GM18868 (cell line): ENCODE results near the gene MSX2.

ENCODE experiments used
- ATAC-seq: cut with Tn5 transposase; IDR thresholded peaks from one replicate; pipeline ENCODE4 v1.9.1; 2021; ENCODE audit warnings: mild to moderate bottlenecking, moderate library complexity; ENCODE audit not compliant: unreplicated experiment

Gene MSX2

DNA sequence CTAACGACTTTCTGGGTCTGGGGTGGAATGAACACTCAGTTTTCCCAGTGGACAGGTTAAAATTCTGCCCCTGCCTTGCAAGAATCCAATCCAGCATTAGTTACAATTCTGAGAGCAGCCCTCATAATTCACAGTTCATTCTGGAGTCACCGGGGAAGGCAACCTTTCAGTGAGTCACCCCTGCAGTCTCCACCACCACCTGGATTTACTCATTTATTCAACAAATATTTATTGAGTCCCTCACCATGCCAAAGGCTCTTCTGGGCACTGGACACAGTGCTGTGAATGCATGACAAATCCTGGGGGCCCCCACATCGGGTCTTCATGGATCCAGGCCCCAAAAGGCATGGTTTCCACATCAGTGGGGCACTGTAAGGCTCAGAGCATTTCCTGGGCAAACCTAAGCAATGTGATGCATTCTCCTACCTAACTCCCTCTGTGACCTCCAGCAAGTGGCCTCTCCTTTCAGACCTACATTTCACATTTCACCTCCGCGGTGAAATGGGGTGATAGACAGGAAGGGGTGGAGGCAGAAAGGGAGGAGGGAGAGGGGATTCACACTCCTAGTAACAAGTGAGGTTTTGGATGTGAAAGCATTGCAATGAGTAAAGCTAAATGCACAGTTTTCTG is 6.4 kb upstream of the MSX2 start:
- ATAC-seq = no peak

DNA sequence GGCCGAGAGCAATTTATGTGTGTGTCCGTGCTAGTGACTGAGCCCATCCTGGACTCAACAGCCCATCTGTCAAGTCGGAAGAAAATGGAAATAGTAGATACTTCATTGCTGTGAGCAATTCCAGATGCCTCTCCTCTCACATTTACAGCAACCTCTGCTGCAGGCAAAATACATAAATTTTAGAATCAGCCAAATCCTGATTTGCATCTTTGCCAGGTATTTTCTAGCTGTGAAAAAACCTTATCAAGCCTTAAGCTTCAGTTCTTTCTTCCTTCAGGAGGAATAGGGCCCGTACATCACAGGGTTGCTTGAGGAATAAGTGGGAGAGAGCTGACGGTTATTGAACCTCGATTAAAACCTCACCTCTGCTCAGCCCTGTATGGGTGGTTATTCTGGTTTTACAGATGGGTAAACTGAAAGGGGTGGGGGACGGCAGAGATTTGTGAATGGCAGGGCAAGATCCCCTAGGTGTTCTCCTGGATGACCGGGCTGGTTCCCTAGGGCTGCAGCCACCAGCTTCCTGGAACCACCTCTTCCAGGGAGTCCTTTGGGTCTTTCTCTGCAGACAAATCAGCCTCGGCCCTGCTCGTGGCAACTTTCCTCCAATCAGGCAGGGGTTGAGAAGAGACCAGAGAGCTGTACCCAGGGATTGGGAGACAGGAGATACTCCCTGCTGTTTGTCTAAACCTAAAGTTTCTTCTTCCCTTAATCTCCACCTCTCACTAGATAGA is 5.3 kb upstream of the MSX2 start:
- no peak for ATAC-seq

DNA sequence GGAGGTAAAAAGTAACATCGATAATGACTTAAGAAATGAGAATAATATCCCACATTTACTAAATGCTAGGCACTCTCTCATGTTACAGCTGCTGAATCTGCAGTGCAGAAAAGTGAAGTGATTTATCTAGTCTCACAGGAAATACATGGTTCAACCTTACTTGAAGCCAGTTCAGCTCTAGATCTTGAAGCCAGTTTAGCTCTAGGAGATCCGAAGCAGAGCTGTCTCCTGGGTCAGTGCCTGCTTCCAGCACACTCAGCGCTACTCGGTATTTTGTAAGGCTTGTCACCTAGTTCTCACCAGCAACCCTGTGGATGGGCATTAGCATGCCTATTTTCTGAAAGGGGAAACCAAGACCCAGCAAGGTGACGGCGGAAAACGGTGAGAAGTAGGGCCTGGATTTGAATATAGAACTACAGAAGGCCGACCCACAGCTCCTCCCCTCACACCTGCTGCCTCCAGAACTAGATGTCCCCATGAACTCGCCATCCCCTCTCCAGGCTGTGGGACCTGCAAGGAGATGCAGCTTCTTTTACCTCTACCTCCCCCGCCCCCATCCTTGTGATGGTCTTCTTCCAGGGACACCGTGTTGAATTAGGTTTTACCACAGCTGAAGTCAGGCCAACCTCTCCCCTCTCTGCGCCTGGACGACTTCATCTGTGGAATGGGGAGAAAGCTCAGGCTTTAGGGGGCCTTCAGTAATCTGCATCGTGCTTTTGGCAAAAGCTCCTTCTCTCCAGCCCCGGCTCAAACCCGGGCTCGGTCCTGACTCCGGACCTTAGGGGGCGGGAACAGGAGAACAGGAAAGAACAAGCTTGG is 4.4 kb upstream of the MSX2 start:
- no peak for ATAC-seq

DNA sequence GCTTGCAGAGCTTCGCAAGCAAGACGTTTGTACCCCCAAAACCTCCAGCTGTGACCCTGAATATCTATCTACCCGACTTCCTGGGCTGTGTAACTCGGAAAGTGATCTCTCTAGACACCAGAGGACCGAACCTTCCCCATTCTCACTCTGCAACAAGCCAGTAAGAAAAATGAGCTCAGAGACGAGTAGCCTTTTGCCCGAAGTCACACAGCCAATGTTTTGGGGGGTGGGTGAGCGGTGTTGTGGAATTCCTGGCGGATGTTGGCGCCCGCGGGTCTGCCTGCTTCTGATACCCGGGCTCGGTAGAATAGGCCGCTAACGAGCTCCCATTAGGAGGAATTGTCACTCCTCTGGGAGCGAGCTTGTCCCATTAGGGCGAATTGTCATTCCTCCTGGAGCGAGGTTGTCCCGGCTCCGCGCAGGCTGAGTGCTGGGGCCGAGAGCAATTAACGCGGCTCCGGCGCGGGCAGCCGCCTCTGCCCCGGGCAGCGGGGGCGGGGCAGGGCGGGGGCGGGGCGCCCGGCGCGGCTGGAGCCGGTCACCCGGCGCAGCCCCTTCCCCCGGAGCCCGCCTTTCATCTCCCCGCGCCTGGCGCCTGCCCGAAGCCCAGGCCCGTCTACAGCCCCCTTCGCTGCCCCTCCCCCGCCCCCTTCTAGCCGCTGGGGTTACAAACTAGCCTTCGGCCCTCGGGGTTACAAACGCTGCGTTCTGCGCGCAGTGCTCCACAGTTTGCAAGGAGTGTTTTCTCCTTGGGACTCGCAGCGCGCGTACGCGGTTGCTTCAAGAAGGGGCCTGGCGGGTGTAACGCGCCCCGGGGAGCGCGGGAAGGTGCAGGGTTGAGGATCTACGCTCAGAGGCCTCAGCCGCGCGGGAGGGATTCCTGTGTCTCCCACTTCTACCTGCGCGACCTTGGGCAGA is 3.5 kb upstream of the MSX2 start:
- ATAC-seq = no peak

DNA sequence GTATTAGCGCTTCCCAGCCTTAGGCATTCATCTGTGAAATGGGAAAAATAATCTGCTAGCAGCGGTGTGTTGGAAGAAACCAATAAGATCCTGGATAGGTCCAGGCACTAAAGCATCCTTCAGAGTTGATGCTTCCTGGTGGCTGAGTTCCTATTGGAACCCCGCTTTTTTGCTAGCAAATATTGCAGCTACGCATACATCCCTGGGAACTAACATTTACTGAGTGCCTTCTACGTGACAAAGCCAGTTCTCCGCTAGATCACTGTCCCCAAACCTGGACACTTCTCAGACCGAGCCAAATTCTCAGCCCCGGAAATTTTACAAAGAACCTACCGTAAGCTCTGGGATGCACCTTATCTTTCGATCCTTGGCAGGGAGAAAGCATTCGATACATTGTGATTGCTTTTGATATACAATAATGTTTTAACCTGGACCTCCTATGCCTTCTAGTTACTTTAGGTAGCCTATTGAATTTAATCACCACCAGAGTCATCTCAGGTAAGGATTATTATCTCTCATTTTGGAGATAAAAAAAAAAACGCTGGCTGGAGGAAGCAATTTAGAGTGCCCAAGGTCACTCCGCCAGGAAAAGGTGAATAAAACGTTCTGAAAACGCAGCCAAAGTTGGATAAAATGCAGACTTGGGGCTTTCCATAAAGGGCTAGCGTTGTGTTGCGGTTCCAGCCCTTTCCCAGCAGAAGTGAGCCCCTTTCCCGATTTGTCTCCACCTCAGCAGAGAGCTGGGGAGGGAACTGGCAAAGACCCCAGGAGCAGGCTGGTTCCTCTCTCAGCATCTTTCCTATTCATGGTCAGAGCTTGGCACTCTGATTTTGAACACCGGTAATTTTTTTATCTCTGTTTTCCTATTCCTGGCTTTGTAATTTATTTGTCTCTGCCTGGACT is 2.6 kb upstream of the MSX2 start:
- ATAC-seq = no peak

DNA sequence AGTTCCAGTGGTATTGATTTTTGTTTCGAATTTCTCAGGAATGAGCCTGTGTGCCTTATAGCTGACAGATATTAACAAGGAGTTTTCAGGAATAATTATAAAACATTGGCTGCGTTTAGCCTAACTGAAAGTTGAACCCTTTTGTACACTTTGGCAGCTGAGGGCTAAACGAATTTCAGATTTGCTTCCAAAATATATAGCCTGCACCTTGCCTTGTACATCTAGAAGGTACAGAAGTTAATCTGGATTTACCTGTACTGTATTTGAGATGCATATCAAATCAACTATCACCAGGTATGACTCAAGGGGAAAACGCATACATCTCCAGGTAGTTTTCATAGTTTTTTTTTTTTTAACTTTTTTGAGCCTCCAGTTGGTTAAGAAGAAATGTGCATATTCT is 1.9 kb upstream of the MSX2 start:
- no peak for ATAC-seq

DNA sequence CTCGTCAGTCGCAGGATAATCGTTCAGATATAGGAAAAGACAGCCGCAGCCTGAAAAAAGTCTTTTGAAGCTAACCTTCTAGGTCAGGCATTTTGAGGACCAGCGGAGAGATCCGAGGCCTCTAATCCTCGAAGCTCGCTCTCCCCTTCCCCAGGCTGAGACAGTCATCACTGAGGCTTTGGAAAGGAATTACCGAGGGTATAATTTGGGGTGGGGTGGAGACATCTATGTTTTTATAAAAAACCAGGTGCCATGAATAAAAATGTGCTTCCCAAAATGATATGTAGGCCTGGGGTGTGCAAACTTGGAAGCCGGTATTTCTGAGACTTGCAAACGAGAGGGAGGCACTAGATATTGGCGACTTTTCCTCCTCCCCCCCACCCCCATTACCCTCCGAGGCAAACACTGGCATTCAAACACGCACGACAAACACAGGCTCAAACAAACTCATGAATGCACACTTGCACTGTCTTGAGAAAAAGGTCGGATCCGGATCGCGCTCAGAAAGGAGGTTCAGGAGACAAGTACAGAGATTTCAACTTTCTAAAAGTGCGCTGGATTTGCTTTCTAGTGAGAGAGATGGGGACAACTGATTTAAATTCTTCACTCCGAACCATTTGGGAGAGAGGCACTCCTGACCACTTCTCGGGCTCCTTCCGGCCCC is 935 bp upstream of the MSX2 start:
- ATAC-seq = no peak

DNA sequence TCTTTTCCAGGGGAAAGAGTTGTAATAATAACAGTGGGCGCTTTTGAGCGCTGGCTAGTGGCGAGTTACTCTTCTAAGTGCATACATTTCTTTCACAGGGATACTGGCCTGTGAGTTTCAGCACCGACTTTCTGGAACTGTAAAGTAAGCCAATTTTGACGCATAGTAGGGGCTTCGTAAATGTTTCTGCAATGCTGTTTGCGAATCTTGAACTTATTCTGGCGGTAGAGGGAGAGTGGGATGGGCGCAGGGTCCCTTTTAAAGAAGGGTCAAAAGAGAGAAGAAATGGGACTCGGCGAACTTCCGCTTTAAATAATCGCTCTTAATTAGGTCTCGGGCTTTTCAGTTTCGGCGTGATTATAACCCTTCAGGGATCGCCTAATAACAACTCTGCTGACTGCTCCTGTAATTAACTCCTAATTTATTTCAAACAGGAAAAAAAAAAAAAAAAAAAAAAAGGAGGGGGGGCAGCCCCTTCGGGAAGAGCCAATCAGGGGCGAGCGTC is 351 bp upstream of the MSX2 start:
- no peak for ATAC-seq

DNA sequence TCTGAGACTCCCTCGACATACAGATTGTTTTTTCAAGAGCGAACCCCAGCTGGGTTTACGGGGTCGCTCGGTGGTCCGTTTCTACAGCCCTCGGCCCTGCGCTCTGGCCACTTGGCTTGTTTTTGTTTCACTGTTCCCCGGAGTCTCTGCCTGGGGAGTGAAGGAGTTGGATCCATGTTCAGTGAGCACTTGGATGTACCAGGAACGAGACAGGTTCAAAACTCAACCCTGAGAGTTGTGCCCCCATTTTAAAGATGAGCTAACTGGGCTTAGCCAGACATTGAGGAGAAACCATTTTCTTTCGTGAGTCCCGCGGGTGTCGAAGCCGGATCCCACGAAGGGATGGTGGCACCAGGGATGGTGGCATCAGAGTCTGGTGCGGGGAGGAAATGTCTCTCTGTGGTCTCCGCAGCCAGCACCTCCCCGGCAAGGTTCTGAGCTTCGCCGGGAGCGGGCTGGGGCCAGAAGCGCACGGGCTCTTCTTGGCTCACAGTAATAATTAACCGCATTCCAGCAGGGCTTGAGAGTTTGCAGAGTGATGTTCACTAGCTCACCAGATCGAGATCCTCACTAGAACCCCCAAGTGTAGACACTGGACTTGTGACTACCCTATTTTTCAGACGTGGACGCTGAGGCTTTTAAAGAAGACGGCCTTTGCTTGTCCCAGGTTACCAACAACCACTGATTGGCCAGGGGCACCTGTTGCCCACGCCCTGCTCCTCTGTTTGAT is 1.0 kb downstream of the MSX2 start:
- no peak for ATAC-seq

DNA sequence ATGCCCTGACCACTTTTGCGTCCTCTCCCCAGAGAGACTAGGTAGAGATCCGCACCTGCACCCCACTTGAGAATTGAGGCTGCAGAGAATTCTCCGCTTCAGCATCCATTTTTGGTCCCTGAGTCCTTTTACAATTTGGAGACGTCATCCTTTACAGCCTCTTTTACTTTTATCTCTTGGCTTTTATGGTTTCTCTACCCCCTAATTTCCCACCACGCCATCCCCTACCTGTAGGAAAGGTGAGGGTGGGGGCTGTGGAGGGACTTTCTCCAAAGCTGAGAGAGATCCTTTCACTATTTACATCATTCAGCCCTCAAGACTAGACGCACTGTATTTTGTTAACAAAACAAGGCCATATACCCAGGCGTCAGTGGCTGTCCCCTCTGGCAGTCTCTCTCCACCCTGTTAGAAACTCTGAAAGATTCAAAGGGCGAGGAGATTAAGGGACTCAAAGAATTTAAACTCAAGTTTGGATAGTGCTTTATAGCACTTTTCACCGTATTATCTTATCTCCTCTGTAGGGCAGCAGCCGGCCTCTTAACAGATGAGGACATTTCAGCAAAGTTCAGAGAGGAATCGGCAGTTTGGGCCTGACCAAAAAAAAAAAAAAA is 1.7 kb downstream of the MSX2 start:
- ATAC-seq = no peak

DNA sequence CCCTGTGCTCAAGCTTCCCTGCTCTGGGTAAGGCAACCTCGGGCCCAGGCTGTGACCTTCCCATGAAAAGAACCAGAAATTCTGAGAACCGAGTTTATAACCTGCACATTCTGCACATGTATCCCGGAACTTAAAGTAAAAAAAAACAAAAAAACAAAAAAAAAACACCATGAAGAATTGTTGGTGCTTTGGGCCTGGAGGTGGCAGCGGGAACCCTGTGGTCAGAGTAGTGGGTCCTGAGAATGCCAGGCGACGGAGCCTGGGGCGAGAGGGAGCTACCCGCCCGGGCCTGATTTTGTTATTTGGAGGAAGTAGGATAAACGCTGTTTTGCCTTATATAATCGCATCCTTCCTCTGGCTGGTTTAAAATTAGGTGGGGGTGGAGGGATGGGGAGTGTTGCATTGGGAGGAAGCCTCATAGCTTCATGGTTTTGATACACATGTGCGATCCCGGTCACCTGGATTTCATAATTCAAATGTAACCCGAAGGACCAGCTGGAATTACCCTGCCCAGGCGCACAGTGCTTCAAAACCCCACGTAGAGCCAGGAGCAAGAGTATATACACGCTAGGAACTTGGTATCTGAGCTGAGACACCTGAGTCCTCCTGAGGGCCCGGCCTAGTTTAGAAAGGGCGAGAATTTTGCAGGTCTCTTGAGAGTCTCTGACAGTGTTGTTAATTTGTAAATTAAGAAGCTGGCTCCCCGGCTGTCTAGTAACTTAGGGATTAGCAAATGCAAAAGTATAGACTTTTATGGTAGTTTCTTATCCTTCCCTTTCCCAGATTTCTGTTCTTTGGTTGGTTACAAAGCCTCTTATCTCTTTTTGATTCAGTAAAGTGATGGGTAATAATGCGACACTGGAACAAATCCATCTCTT is 2.8 kb downstream of the MSX2 start:
- no peak for ATAC-seq

DNA sequence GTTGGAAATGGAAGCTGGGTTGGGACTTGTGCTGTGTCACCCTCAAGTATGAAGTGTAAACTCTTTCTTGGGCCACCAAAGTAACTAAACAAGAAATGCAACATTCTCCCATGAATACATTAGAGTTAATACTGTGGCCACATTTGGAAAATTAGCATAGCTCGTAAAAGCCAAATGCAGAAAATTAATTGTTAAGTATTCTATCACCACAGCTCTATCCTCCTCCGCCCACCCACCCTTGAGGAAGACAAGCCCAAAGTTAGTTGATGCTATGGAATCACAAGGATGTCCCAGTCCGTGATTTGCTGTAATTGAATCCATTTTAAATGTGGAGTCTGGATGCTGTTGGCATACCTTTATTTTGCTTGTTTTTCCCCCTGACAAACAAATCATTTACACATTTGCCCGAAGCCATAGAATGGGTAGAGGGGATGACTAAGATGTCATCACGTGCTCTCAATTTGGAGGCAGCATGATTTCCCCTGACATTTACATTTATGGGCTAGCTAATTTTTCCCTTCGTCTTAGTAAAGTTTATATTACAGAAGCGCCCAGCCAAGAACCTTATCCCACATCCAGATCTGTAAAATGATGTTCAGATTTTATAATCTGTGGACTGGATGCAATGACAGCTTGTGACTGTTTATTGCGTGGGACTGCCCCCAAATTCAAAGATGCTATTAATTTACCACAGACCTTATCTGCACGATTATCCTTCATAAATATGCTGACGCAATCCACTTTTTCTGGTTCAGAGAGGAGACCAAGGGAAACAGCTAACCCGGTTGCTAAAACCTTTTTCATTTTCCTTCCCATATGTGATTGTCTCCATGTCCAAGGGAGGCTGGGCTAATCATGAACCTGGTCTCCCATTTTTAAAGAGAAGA is 3.7 kb downstream of the MSX2 start:
- ATAC-seq = no peak

DNA sequence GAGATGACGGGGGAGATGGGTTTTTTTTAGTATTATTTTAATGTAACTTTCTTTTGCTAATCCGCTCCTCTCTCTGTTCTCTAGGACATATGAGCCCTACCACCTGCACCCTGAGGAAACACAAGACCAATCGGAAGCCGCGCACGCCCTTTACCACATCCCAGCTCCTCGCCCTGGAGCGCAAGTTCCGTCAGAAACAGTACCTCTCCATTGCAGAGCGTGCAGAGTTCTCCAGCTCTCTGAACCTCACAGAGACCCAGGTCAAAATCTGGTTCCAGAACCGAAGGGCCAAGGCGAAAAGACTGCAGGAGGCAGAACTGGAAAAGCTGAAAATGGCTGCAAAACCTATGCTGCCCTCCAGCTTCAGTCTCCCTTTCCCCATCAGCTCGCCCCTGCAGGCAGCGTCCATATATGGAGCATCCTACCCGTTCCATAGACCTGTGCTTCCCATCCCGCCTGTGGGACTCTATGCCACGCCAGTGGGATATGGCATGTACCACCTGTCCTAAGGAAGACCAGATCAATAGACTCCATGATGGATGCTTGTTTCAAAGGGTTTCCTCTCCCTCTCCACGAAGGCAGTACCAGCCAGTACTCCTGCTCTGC is 4.8 kb downstream of the MSX2 start:
- ATAC-seq = no peak

DNA sequence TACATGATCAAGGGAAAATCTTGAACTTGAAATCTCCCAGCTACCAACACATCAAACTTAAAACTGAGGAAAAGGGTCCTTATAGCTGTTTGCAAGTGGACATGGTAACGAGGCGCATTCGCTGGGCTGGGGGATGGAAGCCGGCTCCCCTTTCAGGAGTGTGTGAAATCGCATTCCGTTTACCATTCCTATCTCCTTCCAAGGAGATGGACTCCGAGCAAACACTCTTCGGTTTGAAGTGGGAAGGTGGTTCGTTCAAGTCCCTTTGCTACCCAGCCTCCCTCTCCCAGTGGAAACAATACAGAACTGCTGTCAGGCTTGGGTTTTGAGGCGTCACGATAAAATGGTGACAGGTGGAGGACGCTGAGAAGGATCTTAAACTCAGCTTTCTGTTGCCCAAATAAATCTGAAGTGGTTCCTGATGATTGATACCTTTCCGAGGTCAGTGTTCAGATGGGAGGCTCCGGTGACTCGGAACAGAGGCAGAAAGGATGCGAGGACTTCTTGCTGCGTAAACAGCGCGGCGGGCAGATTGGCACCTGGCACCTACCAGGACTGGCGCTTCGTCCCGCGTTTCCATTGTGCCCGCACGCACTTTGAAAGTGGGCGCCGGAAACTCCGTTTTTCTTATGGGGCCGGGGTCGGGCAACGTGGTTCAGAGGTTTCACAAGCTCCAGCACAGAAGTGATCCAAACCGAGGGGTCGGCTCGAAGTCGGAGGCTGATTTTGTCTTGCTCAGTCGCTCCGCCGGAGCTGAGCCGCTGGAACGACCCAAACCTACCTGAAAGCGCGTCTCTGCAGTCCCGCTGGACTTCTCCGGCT is 7.0 kb downstream of the MSX2 start:
- ATAC-seq = no peak
